T-helper 2 cell (primary cell): ENCODE measurements around the gene KRT81.

ENCODE experiments used
- DNase-seq, 5 experiments: peaks; one replicate each; pipeline versions ENCODE4 v3.0.0 to v3.0.0-alpha.2; 2012 to 2022
- total RNA-seq, 2 donors: gene quantifications; one replicate each; lab custom pipeline; 2026; lab: John Stamatoyannopoulos, UW

The KRT81 gene
- total RNA-seq: 0 reads per million in 2 donors

GRCh38 chr12:52291267-52291935 lies at the start of gene KRT81:
KRT81 (minus strand) TSS chr12:52291534; CDS start chr12:52291465, 69 bp downstream.
- no peak for DNase-seq

GRCh38 chr12:52338241-52338960 lies 47.1 kb upstream of the KRT81 start:
- DNase-seq: no peak

- DNase-seq: no peak
These were observed 45.7 kb upstream of the KRT81 start for GRCh38 chr12:52337054-52337453.

- DNase-seq: no peak
These were observed 45.3 kb upstream of the KRT81 start for GRCh38 chr12:52336641-52337040.

- DNase-seq: no peak
These were observed 44.4 kb upstream of the KRT81 start for GRCh38 chr12:52335598-52336262.

GRCh38 chr12:52334185-52334584 lies 42.9 kb upstream of the KRT81 start:
- no peak for DNase-seq

GRCh38 chr12:52333321-52333720 lies 42.0 kb upstream of the KRT81 start:
- DNase-seq: no peak

GRCh38 chr12:52332381-52332780 lies 41.0 kb upstream of the KRT81 start:
- no peak for DNase-seq

GRCh38 chr12:52331833-52332232 lies 40.5 kb upstream of the KRT81 start:
- DNase-seq: no peak

- no peak for DNase-seq
These were observed 39.7 kb upstream of the KRT81 start for GRCh38 chr12:52331039-52331438.

- DNase-seq: no peak
These were observed 36.6 kb upstream of the KRT81 start for GRCh38 chr12:52327830-52328500.

GRCh38 chr12:52327052-52327829 lies 35.9 kb upstream of the KRT81 start:
- DNase-seq: peak; percentile 25 to 87 (median 65)

- no peak for DNase-seq
These were observed 32.8 kb upstream of the KRT81 start for GRCh38 chr12:52324153-52324444.

- no peak for DNase-seq
These were observed 32.2 kb upstream of the KRT81 start for GRCh38 chr12:52323416-52324152.

- no peak for DNase-seq
These were observed 31.7 kb upstream of the KRT81 start for GRCh38 chr12:52323001-52323400.

- no peak for DNase-seq
These were observed 30.7 kb upstream of the KRT81 start for GRCh38 chr12:52322069-52322468.

GRCh38 chr12:52321418-52321817 lies 30.1 kb upstream of the KRT81 start:
- no peak for DNase-seq

GRCh38 chr12:52320784-52321400 lies 29.6 kb upstream of the KRT81 start, which contains the start of gene KRT83:
KRT83 (minus strand) TSS chr12:52321398; CDS start chr12:52321335, 63 bp downstream.
- DNase-seq: no peak

GRCh38 chr12:52319097-52319496 lies 27.8 kb upstream of the KRT81 start:
- DNase-seq: peak in 1 of 5 experiments; percentile 12

GRCh38 chr12:52318241-52318990 lies 27.1 kb upstream of the KRT81 start:
- no peak for DNase-seq
